MCF 10A (cell line): ENCODE measurements around the gene DDX51. TPM values are rescaled to one million over a fixed set of nuclear protein-coding genes. Genes with fewer than 3 reads are reported as not detected.
"Not testable (repeated sequence)": the region's sequence is repeated elsewhere in the genome, so short reads cannot be mapped to it uniquely, and the experiment has no call there.

Experiments
- BruUV-seq: library from RNA; stranded (reverse); fragments of 400-500 nt; replicated peaks from 2 replicates; lab custom pipeline; 2021; lab: Mats Ljungman, UMichigan
- CTCF ChIA-PET: fragments of 300-600 bp; sonication (Branson Sonifier 250); formaldehyde crosslinking; extraction: SDS; loops from one replicate; lab custom pipeline; 2021; ENCODE audit warnings: antibody characterized with exemption, inconsistent platforms; lab: Yijun Ruan, JAX
- POLR2A ChIA-PET: fragments of 300-600, 350-650 bp; sonication (Branson Sonifier 250); formaldehyde crosslinking; extraction: SDS; loops from one replicate; lab custom pipeline; 2020; ENCODE audit warnings: antibody characterized with exemption, inconsistent platforms; lab: Yijun Ruan, JAX
- DNase-seq: peaks from one replicate; pipeline ENCODE4 v3.0.0-alpha.2; 2018; ENCODE audit not compliant: unreplicated experiment
- H3K27ac Mint-ChIP-seq: one replicate; pipeline ENCODE4 v1.8.0; 2022; ENCODE audit warnings: mild to moderate bottlenecking, low read depth, mixed read lengths; ENCODE audit not compliant: unreplicated experiment
- H3K27me3 Mint-ChIP-seq: one replicate; pipeline ENCODE4 v1.8.0; 2022; ENCODE audit warnings: mixed read lengths; ENCODE audit not compliant: insufficient read depth, unreplicated experiment
- H3K36me3 Mint-ChIP-seq: one replicate; pipeline ENCODE4 v1.8.0; 2022; ENCODE audit warnings: mild to moderate bottlenecking, moderate library complexity, mixed read lengths; ENCODE audit not compliant: insufficient read depth, unreplicated experiment
- H3K4me1 Mint-ChIP-seq: one replicate; pipeline ENCODE4 v1.8.0; 2022; ENCODE audit warnings: mixed read lengths; ENCODE audit not compliant: insufficient read depth, unreplicated experiment
- H3K4me3 Mint-ChIP-seq: one replicate; pipeline ENCODE4 v1.8.0; 2022; ENCODE audit warnings: mild to moderate bottlenecking, moderate library complexity, mixed read lengths; ENCODE audit not compliant: unreplicated experiment
- H3K9me3 Mint-ChIP-seq: one replicate; pipeline ENCODE4 v1.8.0; 2022; ENCODE audit warnings: mixed read lengths; ENCODE audit not compliant: unreplicated experiment
- intact Hi-C: fragments of 100-400 bp; cut with micrococcal nuclease; formaldehyde crosslinking; loops from 2 replicates; pipeline ENCODE4 v1.14.1; 2022
- total RNA-seq: library from RNA; stranded (reverse); gene quantifications from 2 replicates; pipeline ENCODE4 v1.2.3, GENCODE V29; 2022
- TF ChIP-seq, protein P1 (sequence below): fragments of 200-600 bp; IDR thresholded peaks from one replicate; pipeline ENCODE4 v1.8.0; 2022; ENCODE audit warnings: antibody characterized with exemption, mild to moderate bottlenecking; ENCODE audit not compliant: unreplicated experiment

The DDX51 gene
- total RNA-seq, 1 experiment from 2014 or later: 24.0 TPM

DNA sequence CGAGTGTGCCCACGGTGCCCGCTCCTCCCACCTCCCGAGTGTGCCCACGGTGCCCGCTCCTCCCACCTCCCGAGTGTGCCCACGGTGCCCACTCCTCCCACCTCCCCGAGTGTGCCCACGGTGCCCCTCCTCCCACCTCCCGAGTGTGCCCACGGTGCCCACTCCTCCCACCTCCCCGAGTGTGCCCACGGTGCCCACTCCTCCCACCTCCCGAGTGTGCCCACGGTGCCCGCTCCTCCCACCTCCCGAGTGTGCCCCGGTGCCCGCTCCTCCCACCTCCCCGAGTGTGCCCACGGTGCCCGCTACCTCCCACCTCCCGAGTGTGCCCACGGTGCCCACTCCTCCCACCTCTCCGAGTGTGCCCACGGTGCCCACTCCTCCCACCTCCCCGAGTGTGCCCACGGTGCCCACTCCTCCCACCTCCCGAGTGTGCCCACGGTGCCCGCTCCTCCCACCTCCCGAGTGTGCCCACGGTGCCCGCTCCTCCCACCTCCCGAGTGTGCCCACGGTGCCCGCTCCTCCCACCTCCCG lies 9.4 kb downstream of the DDX51 start:
- H3K27me3 Mint-ChIP-seq, BruUV-seq, H3K27ac Mint-ChIP-seq, H3K9me3 Mint-ChIP-seq, CTCF ChIA-PET, H3K4me1 Mint-ChIP-seq, DNase-seq, intact Hi-C loops, H3K4me3 Mint-ChIP-seq: not testable (repeated sequence)
- POLR2A ChIA-PET: interaction anchor here (0.7 kb wide), 1 partner anchor 504 kb away, joined by 3 read pairs; no protein-coding TSS in a partner anchor
- H3K36me3 Mint-ChIP-seq: peaks cover 22% of the 10 kb centered on the region

DNA sequence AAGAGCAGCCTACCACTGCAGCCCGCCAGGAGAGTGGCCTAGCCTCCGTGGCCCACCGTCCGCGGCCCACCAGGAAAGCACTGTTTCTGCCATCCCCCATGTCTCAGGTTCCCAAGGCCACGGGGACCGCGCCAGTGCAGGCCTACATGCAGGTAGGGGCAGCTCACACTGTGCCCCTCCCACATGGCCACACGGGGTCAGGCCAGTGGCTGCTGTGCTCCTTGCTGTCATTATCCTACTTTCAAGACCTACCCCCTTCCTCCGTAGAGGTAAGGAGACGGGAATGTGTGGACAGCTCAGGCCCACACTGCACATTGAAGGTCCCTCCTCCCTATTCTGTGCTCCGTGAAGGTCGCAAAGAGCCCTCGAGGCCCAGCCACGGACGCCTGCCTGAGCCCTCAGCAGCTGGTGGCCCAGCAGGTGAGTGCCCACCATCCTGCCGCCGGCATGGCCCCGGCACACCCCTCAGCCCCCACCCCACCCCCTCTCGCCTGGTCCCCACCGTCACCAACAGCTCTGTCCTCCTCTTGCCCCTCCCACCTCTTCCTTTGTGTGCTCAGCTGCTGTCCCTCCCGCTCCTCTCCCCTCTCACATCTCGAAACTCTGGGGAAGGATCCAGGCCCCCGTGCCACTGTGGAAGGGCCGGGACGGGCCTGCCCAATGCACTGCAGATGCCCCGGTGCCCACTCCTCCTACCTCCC lies 10.0 kb downstream of the DDX51 start:
- Mint-ChIP-seq H3K9me3 (no peaks in the 10 kb centered on the region), H3K27ac (no peak overlapping the region), H3K4me1 (no peaks in the 10 kb centered on the region), H3K36me3 (peaks cover 22% of the 10 kb centered on the region), H3K4me3 (no peak overlapping the region), H3K27me3 (no peaks in the 10 kb centered on the region)
- DNase-seq: no peak
- ChIA-PET POLR2A (interaction anchor here (0.7 kb wide), 1 partner anchor 505 kb away, joined by 3 read pairs; no protein-coding TSS in a partner anchor), CTCF (no interaction called here)
- intact Hi-C loops: no loop called here
- TF ChIP-seq, protein P1, sequence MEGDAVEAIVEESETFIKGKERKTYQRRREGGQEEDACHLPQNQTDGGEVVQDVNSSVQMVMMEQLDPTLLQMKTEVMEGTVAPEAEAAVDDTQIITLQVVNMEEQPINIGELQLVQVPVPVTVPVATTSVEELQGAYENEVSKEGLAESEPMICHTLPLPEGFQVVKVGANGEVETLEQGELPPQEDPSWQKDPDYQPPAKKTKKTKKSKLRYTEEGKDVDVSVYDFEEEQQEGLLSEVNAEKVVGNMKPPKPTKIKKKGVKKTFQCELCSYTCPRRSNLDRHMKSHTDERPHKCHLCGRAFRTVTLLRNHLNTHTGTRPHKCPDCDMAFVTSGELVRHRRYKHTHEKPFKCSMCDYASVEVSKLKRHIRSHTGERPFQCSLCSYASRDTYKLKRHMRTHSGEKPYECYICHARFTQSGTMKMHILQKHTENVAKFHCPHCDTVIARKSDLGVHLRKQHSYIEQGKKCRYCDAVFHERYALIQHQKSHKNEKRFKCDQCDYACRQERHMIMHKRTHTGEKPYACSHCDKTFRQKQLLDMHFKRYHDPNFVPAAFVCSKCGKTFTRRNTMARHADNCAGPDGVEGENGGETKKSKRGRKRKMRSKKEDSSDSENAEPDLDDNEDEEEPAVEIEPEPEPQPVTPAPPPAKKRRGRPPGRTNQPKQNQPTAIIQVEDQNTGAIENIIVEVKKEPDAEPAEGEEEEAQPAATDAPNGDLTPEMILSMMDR: no peak
- no TSS peak for BruUV-seq

DNA sequence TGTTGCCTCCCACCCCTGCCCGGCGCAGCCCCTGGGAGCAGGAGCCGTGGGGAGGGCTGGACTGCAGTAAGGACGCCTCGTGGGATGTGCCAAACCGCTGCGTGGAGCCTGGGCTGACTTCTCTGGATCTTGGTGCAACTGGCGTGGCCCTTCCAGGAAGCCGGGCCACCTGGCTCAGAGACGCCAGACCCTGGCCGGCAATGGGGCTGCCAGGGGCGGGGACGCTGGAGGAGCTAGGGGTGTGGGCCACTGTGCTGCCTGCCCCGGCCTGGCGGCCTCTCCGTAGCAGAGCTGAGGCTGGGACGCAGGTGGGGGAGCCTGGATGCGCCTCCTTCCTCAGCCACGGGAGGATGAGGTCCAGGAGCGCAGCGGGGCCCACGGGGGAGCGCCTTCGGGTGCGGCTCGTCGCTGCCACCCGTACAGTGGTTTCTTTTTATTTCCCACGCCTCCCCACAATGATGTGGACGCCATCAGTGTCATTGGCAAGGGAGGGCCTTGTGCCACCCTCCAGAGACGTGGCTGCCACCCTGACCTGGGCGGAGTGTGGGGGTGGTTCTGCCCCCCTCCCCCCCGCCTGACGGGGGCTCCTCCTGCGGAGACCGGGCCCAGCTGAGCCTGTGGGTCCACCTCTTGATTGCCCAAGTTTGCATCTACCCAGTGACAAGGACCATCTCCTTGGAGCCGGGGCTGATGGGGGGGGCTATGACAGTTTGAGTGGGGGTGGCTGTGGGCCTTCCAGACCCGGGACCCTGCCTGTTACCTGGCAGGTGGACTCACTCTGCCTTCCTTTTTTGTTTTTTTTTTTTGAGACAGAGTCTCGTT lies 11.3 kb downstream of the DDX51 start:
- Mint-ChIP-seq H3K4me3 (no peak overlapping the region), H3K27ac (no peak overlapping the region), H3K4me1 (no peaks in the 10 kb centered on the region), H3K27me3 (no peaks in the 10 kb centered on the region), H3K9me3 (no peaks in the 10 kb centered on the region), H3K36me3 (peaks cover 31% of the 10 kb centered on the region)
- DNase-seq: no peak
- TF ChIP-seq, protein P1: no peak
- POLR2A ChIA-PET: no interaction called here
- BruUV-seq: no TSS peak
- intact Hi-C loops: no loop called here
- CTCF ChIA-PET: no interaction called here

GRCh38 chr12:132131952-132132351 lies 12.2 kb downstream of the DDX51 start:
- TF ChIP-seq, protein P1: no peak
- H3K4me3 Mint-ChIP-seq: no peak overlapping the region
- H3K9me3 Mint-ChIP-seq: no peaks in the 10 kb centered on the region
- DNase-seq: no peak
- CTCF ChIA-PET: no interaction called here
- no peaks in the 10 kb centered on the region for H3K4me1 Mint-ChIP-seq
- H3K27me3 Mint-ChIP-seq: no peaks in the 10 kb centered on the region
- H3K27ac Mint-ChIP-seq: no peak overlapping the region
- peaks cover 35% of the 10 kb centered on the region for H3K36me3 Mint-ChIP-seq
- intact Hi-C loops: no loop called here
- no TSS peak for BruUV-seq
- POLR2A ChIA-PET: no interaction called here
